Lung (tissue), 12 donors: ENCODE measurements around the gene PRG2. TPM values are rescaled to one million over a fixed set of nuclear protein-coding genes. Genes with fewer than 3 reads are reported as not detected.

Experiments used
- ATAC-seq: fragments of 200-7000 bp; cut with Tn5 transposase; one replicate; pipeline ENCODE4 v1.9.1; 2020; ENCODE audit warnings: moderate number of reproducible peaks; ENCODE audit not compliant: insufficient read depth, low FRiP score
- DNase-seq, 3 donors: peaks; one replicate each; pipeline ENCODE4 v3.0.0-alpha.2; 2013 to 2017
- H3K27ac ChIP-seq, 2 donors: one replicate each; pipeline ENCODE4 v1.5.1; 2013; ENCODE audit warnings: mild to moderate bottlenecking in 2 of 2, moderate library complexity in 2 of 2, control low read depth in 1 of 2, inconsistent platforms in 1 of 2, low read depth in 1 of 2, low read length in 1 of 2
- H3K27me3 ChIP-seq, 3 donors: one replicate each; pipeline ENCODE4 v1.5.1; 2013; ENCODE audit warnings: low read length in 2 of 3; ENCODE audit not compliant: control insufficient read depth in 3 of 3, insufficient read depth in 3 of 3
- H3K36me3 ChIP-seq, 4 donors: one replicate each; pipeline ENCODE4 v1.5.1; 2013; ENCODE audit warnings: low read length in 4 of 4, mild to moderate bottlenecking in 1 of 4, moderate library complexity in 1 of 4; ENCODE audit not compliant: control insufficient read depth in 4 of 4, insufficient read depth in 4 of 4
- H3K4me1 ChIP-seq, 5 donors: one replicate each; pipeline ENCODE4 v1.5.1; 2013; ENCODE audit warnings: low read length in 5 of 5, mild to moderate bottlenecking in 2 of 5, moderate library complexity in 1 of 5; ENCODE audit not compliant: control insufficient read depth in 5 of 5, insufficient read depth in 5 of 5
- H3K4me3 ChIP-seq: one replicate; pipeline ENCODE4 v1.5.1; 2013; ENCODE audit warnings: mild to moderate bottlenecking, control low read depth, moderate library complexity
- H3K9ac ChIP-seq, 2 donors: one replicate each; pipeline ENCODE4 v1.5.1; 2013; ENCODE audit warnings: low read length in 2 of 2, control low read depth in 1 of 2; ENCODE audit not compliant: insufficient read depth in 1 of 2
- H3K9me3 ChIP-seq, 4 donors: one replicate each; pipeline ENCODE4 v1.5.1; 2013; ENCODE audit warnings: low read length in 3 of 4, mild to moderate bottlenecking in 1 of 4, moderate library complexity in 1 of 4; ENCODE audit not compliant: control insufficient read depth in 4 of 4, insufficient read depth in 3 of 4
- CTCF ChIP-seq: IDR thresholded peaks from 2 replicates; pipeline ENCODE4 v1.5.1; 2012; ENCODE audit warnings: mild to moderate bottlenecking; ENCODE audit errors: control extremely low read depth, extremely low read depth
- WGBS, 2 donors: extraction: QIAGEN DNeasy Blood & Tissue Kit; methylation state at CpG; one replicate each; pipeline ENCODE4 v1.1.7; 2013; 5-methylcytosine and 5-hydroxymethylcytosine counted together
- polyA plus RNA-seq, 2 donors: library from polyadenylated mRNA; stranded (reverse); fragments of 200-250 nt; gene quantifications; one replicate each; pipeline ENCODE4 v1.2.1, GENCODE V29; 2013
- total RNA-seq, 2 donors: library from RNA; depleted of rRNA in 1 of 2; stranded (reverse); fragments of >200 nt in 1 of 2; gene quantifications; one replicate each; pipeline ENCODE4 v1.2.1, GENCODE V29; 2014 to 2021
- donor health status: control.
- donor health status: control.
- donor health status: Bipolar disorder and iron deficiency.
- donor health status: healthy.
- donor health status: DM: yes; HTN: yes; CAD: no.

The PRG2 gene
- total and polyA plus RNA-seq, 4 donors: 0.68 to 5.3 (median 0.83) TPM

- H3K27ac ChIP-seq: no peak overlapping the region
- DNase-seq (no peak), ATAC-seq (no peak)
- H3K9me3 ChIP-seq: no peaks in the 10 kb centered on the region
- H3K9ac ChIP-seq: no peak overlapping the region
- no peaks in the 10 kb centered on the region for H3K36me3 ChIP-seq
- no peak overlapping the region for H3K4me3 ChIP-seq
- no peaks in the 10 kb centered on the region for H3K27me3 ChIP-seq
- TF ChIP-seq CTCF: no peak
- WGBS, 2 donors: 86 to 90% methylated on average over 7 of the region's 7 CpGs
- H3K4me1 ChIP-seq: peaks cover 0 to 15% (median 14%) of the 10 kb centered on the region in 5 donors
These were observed 45.6 kb upstream of the PRG2 start for GRCh38 chr11:57436031-57436430.

DNA sequence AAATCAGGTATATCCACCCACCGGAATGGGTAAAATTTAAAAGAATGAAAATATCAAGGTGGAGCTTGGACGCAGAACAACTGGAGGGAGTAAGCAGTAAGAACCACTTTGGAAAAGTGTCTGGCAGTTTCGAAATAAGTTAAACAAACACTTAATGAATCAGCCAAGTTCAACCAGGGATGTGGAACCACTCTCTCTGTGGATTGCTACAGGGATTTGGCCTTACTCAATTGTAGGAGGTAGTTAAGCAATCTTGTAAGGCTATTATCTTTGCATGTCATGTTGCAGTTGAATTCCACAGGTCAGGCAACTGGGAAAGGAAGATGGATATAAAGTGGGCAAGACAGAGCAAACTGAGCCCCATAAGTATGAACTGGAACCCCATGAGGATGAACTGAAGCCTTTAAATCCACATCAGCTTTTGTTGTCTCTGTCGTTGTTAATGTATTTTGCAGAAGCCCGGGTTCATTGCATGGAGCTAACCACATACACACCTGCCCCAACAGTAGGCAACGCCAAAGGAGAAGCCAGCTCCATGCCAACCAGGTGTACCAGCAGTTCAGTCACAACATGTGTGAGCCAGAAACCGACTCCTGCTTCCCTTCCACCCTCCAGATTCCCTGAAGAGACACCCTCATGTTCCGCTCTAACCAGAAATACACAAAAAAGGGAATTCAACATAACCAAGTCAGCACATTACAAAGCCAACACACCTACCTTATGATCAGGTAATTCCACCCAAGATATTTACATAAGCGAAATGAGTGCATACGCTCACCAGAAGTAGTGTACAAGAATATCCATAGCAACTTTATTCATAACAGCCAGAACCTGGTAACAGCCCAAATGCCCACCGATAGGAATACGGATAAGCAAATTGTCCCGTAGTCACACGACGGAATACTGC lies 44.4 kb upstream of the PRG2 start:
- Histone ChIP-seq H3K4me3 (no peak overlapping the region), H3K9me3 (no peaks in the 10 kb centered on the region), H3K9ac (peak overlapping the region in 1 of 2 donors; percentile 8), H3K27me3 (no peaks in the 10 kb centered on the region), H3K4me1 (peaks cover 0 to 15% (median 14%) of the 10 kb centered on the region in 5 donors), H3K27ac (peak overlapping the region in 1 of 2 donors; percentile 88), H3K36me3 (no peaks in the 10 kb centered on the region)
- DNase-seq: peak; percentile 30 to 96 (median 91)
- TF ChIP-seq CTCF: no peak
- peak; percentile 67 for ATAC-seq
- WGBS, 2 donors: 47 to 59% methylated on average over 15 of the region's 15 CpGs

DNA sequence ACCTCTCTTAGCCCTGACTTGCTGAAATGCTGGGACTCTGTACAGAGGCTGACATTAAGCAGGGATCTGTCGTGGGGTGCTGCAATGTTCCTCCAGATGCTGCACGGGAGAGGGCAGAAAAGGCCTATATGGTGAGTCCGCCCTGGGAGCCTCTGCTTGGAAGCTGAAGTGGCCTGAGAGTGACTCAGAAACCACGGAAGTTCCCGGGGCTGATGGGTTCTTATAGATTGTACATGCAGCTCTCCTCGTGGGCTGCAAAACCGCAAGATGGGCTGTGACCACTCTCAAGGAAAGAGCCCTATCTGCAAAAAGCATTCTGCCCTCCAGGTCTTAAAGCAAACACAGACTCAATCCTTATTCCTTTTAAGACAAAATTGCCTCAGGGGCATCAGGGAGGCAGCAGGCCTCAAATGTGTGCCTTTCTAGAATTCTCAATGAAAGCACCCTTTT lies 42.3 kb upstream of the PRG2 start:
- Histone ChIP-seq H3K27ac (peak overlapping the region in 1 of 2 donors; percentile 23), H3K36me3 (no peaks in the 10 kb centered on the region), H3K9me3 (no peaks in the 10 kb centered on the region), H3K27me3 (no peaks in the 10 kb centered on the region), H3K4me1 (peaks cover 4 to 21% (median 14%) of the 10 kb centered on the region in 5 donors), H3K4me3 (no peak overlapping the region), H3K9ac (no peak overlapping the region)
- 18 to 37% methylated on average over 7 of the region's 7 CpGs for WGBS, 2 donors
- peak; percentile 58 for ATAC-seq
- no peak for TF ChIP-seq CTCF
- DNase-seq: peak in 1 of 3 donors; percentile 11
